H9 (cell line): Measurements from ENCODE around the gene CDC123. TPM values are rescaled to one million over a fixed set of nuclear protein-coding genes. Genes with fewer than 3 reads are reported as not detected.

Experiments used
- DNase-seq: peaks from one replicate; pipeline ENCODE4 v3.0.0-alpha.2; 2017
- H2AFZ ChIP-seq: one replicate; pipeline ENCODE4 v1.6.1; 2013; ENCODE audit warnings: mild to moderate bottlenecking, low read length, control low read depth, moderate library complexity
- H2AK5ac ChIP-seq: 2 replicates; pipeline ENCODE4 v1.6.1; 2013; ENCODE audit warnings: low read length, control low read depth, mixed read lengths; ENCODE audit not compliant: insufficient read length
- H2BK120ac ChIP-seq: one replicate; pipeline ENCODE4 v1.6.1; 2013; ENCODE audit warnings: low read depth, mild to moderate bottlenecking, low read length, control low read depth, inconsistent platforms; ENCODE audit not compliant: poor library complexity, severe bottlenecking
- H2BK12ac ChIP-seq: 2 replicates; pipeline ENCODE4 v1.6.1; 2013; ENCODE audit warnings: low read length, control low read depth, mixed read lengths, low read depth; ENCODE audit not compliant: insufficient read length
- H2BK15ac ChIP-seq: 2 replicates; pipeline ENCODE4 v1.6.1; 2013; ENCODE audit warnings: low read depth, low read length, control low read depth
- H2BK20ac ChIP-seq: one replicate; pipeline ENCODE4 v1.6.1; 2013; ENCODE audit warnings: low read depth, mild to moderate bottlenecking, low read length, control low read depth, inconsistent platforms; ENCODE audit not compliant: poor library complexity, severe bottlenecking
- H2BK5ac ChIP-seq: 2 replicates; pipeline ENCODE4 v1.6.1; 2013; ENCODE audit warnings: low read length, control low read depth, mixed read lengths; ENCODE audit not compliant: insufficient read length
- H3K14ac ChIP-seq: 2 replicates; pipeline ENCODE4 v1.6.1; 2013; ENCODE audit warnings: low read length, control low read depth; ENCODE audit not compliant: insufficient read depth
- H3K18ac ChIP-seq: 2 replicates; pipeline ENCODE4 v1.6.1; 2013; ENCODE audit warnings: low read depth, mild to moderate bottlenecking, mixed read lengths, low read length, control low read depth; ENCODE audit not compliant: insufficient read length
- H3K23ac ChIP-seq: 2 replicates; pipeline ENCODE4 v1.6.1; 2013; ENCODE audit warnings: low read length, control low read depth, mixed read lengths, low read depth; ENCODE audit not compliant: insufficient read length
- H3K23me2 ChIP-seq: 2 replicates; pipeline ENCODE4 v1.6.1; 2013; ENCODE audit warnings: low read depth, mild to moderate bottlenecking, mixed read lengths, low read length, control low read depth; ENCODE audit not compliant: insufficient read length, poor library complexity, severe bottlenecking
- H3K27ac ChIP-seq: 2 replicates; pipeline ENCODE4 v1.5.1; 2013; ENCODE audit warnings: low read length, control low read depth, mixed read lengths, low read depth; ENCODE audit not compliant: insufficient read length
- H3K27me3 ChIP-seq: 2 replicates; pipeline ENCODE4 v1.6.1; 2013; ENCODE audit warnings: low read length, control low read depth, inconsistent platforms; ENCODE audit not compliant: insufficient read depth
- H3K4ac ChIP-seq: 2 replicates; pipeline ENCODE4 v1.6.1; 2013; ENCODE audit warnings: low read depth, mild to moderate bottlenecking, control low read depth, inconsistent platforms, low read length, moderate library complexity
- H3K4me1 ChIP-seq: 2 replicates; pipeline ENCODE4 v1.6.1; 2013; ENCODE audit warnings: low read length, control low read depth, inconsistent platforms; ENCODE audit not compliant: insufficient read depth
- H3K4me2 ChIP-seq: 2 replicates; pipeline ENCODE4 v1.6.1; 2013; ENCODE audit warnings: low read length, control low read depth, mixed read lengths; ENCODE audit not compliant: insufficient read length, insufficient read depth
- H3K56ac ChIP-seq: 2 replicates; pipeline ENCODE4 v1.6.1; 2013; ENCODE audit warnings: low read depth, mild to moderate bottlenecking, mixed read lengths, low read length, control low read depth; ENCODE audit not compliant: insufficient read length
- H3K79me1 ChIP-seq: 2 replicates; pipeline ENCODE4 v1.6.1; 2013; ENCODE audit warnings: low read depth, mild to moderate bottlenecking, moderate library complexity, low read length, control low read depth, inconsistent platforms; ENCODE audit not compliant: insufficient read depth, poor library complexity, severe bottlenecking
- H3K79me2 ChIP-seq: 2 replicates; pipeline ENCODE4 v1.6.1; 2013; ENCODE audit warnings: low read length, control low read depth, inconsistent platforms; ENCODE audit not compliant: insufficient read depth
- H3K9ac ChIP-seq: 2 replicates; pipeline ENCODE4 v1.6.1; 2013; ENCODE audit warnings: low read length, control low read depth, mixed read lengths; ENCODE audit not compliant: insufficient read length; ENCODE audit errors: extremely low read depth
- H3K9me3 ChIP-seq: one replicate; pipeline ENCODE4 v1.6.1; 2013; ENCODE audit warnings: low read depth, low read length, inconsistent platforms; ENCODE audit not compliant: control insufficient read depth
- H3T11ph ChIP-seq: one replicate; pipeline ENCODE4 v1.6.1; 2013; ENCODE audit warnings: mild to moderate bottlenecking, low read length, control low read depth, inconsistent platforms
- H4K20me1 ChIP-seq: one replicate; pipeline ENCODE4 v1.6.1; 2013; ENCODE audit not compliant: control insufficient read depth, insufficient read length, insufficient read depth
- H4K5ac ChIP-seq: 2 replicates; pipeline ENCODE4 v1.6.1; 2013; ENCODE audit warnings: low read depth, mild to moderate bottlenecking, mixed read lengths, low read length, control low read depth; ENCODE audit not compliant: insufficient read length
- H4K8ac ChIP-seq: replicated peaks from 2 replicates; pipeline ENCODE4 v1.6.1; 2013; ENCODE audit warnings: low read length, control low read depth, mixed read lengths, low read depth; ENCODE audit not compliant: insufficient read length
- H4K91ac ChIP-seq: 2 replicates; pipeline ENCODE4 v1.6.1; 2013; ENCODE audit warnings: low read depth, mild to moderate bottlenecking, moderate library complexity, mixed read lengths, low read length, control low read depth; ENCODE audit not compliant: insufficient read length
- H3K27ac Mint-ChIP-seq, 3 experiments: 2 replicates in 2 of 3; 3 replicates in 1 of 3; pipeline ENCODE4 v1.8.0; 2020 to 2021; ENCODE audit warnings: mixed read lengths in 3 of 3, mild to moderate bottlenecking in 1 of 3, moderate library complexity in 1 of 3
- H3K27me3 Mint-ChIP-seq: 2 replicates; pipeline ENCODE4 v1.8.0; 2021; ENCODE audit warnings: low read depth, mild to moderate bottlenecking, moderate library complexity, mixed read lengths
- H3K36me3 Mint-ChIP-seq, 3 experiments: 2 replicates in 2 of 3; 3 replicates in 1 of 3; pipeline ENCODE4 v1.8.0; 2020 to 2021; ENCODE audit warnings: low read depth in 3 of 3, mixed read lengths in 3 of 3; ENCODE audit not compliant: insufficient read depth in 1 of 3
- H3K4me1 Mint-ChIP-seq, 2 experiments: 2 replicates each; pipeline ENCODE4 v1.8.0; 2020; ENCODE audit warnings: mixed read lengths in 2 of 2
- H3K4me3 Mint-ChIP-seq, 2 experiments: 2 replicates in 1 of 2; 3 replicates in 1 of 2; pipeline ENCODE4 v1.8.0; 2020 to 2021; ENCODE audit warnings: mild to moderate bottlenecking in 2 of 2, mixed read lengths in 2 of 2, moderate library complexity in 1 of 2
- H3K9me3 Mint-ChIP-seq, 2 experiments: 2 replicates in 1 of 2; 3 replicates in 1 of 2; pipeline ENCODE4 v1.8.0; 2020; ENCODE audit warnings: mild to moderate bottlenecking in 2 of 2, mixed read lengths in 2 of 2, moderate library complexity in 1 of 2
- WGBS: extraction: QIAGEN DNeasy Blood & Tissue Kit; methylation state at CpG from one replicate; pipeline ENCODE4 v1.1.7; 2013; ENCODE audit warnings: missing lambda C conversion rate, low lambda C conversion rate, mixed read lengths; ENCODE audit not compliant: insufficient read length; ENCODE audit errors: extremely low coverage; 5-methylcytosine and 5-hydroxymethylcytosine counted together
- total RNA-seq: library from RNA; stranded (reverse); gene quantifications from 2 replicates; pipeline ENCODE4 v1.2.1, GENCODE V29; 2021
- TF ChIP-seq, protein P1 (sequence below): fragments of 200-600 bp; sonication (generic); conservative IDR thresholded peaks from 3 replicates; pipeline ENCODE4 v1.8.0; 2021; ENCODE audit warnings: antibody characterized with exemption, mild to moderate bottlenecking

CDC123 gene
- total RNA-seq, 1 experiment from 2014 or later: 159 TPM

DNA sequence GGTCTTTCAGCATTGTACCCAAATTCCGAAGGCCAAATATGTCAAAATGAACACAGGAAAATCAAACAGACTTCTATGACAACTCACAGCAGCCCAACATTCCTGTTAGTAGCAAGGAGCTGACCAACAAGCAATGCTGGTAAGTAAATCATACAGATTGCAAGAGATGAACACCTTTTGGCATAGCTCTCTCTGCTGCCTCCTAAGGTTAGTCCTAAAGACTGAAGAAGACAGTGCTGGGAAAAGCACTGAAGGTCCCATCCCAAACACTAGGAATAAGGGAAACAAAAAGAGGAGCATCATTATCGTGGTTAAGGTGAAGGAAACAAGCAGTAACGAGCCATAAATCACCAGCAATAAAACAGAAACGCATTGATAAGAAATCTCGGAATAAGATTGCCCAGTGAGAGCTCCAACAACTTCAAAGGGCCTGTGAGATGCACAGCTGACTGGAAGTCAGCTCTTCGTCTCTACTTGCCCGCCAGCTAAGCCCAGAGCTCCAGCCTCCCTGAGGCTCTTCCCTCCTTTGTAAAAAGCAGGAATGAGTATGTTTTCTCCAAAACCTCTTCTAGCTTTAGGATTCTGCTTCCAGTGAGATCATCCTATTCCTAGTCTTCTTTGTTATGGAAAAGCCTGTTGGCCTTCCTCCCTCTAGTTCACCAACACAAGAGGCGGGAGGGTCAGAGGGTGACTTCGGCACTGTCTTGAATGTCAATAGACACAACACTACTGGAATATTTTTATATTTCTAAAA, 15.6 kb upstream of the CDC123 start:
- H3K27me3 Mint-ChIP-seq: no peaks in the 10 kb centered on the region; the same call in 1 of the 2 replicates
- WGBS: no CpG with 5 or more reads among the region's 9 CpGs

More for the DNA sequence above, 15.6 kb upstream of the CDC123 start:
- no peaks in the 10 kb centered on the region for H3K9me3 ChIP-seq
- Mint-ChIP-seq H3K4me1 (peaks cover 23 to 27% of the 10 kb centered on the region in 2 experiments), H3K27ac (peak overlapping the region; percentile 28 to 95 (median 57); a peak in 6 of 7 replicates), H3K9me3 (no peaks in the 10 kb centered on the region), H3K36me3 (peaks cover 12 to 62% (median 34%) of the 10 kb centered on the region in 3 experiments), H3K4me3 (no peak overlapping the region; a peak in 1 of 5 replicates)
- TF ChIP-seq, protein P1, sequence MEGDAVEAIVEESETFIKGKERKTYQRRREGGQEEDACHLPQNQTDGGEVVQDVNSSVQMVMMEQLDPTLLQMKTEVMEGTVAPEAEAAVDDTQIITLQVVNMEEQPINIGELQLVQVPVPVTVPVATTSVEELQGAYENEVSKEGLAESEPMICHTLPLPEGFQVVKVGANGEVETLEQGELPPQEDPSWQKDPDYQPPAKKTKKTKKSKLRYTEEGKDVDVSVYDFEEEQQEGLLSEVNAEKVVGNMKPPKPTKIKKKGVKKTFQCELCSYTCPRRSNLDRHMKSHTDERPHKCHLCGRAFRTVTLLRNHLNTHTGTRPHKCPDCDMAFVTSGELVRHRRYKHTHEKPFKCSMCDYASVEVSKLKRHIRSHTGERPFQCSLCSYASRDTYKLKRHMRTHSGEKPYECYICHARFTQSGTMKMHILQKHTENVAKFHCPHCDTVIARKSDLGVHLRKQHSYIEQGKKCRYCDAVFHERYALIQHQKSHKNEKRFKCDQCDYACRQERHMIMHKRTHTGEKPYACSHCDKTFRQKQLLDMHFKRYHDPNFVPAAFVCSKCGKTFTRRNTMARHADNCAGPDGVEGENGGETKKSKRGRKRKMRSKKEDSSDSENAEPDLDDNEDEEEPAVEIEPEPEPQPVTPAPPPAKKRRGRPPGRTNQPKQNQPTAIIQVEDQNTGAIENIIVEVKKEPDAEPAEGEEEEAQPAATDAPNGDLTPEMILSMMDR: peak; percentile 36; the same call in 2 of the 3 replicates
- H2BK5ac ChIP-seq: no peak overlapping the region
- H3K23me2 ChIP-seq: no peaks in the 10 kb centered on the region
- H3K27ac ChIP-seq: peak overlapping the region; percentile 14
- no peak overlapping the region for H3K18ac ChIP-seq
- no peaks in the 10 kb centered on the region for H3K79me2 ChIP-seq
- no peak overlapping the region for H2AK5ac ChIP-seq
- no peak overlapping the region for H2BK120ac ChIP-seq
- H4K20me1 ChIP-seq: no peaks in the 10 kb centered on the region
- H4K8ac ChIP-seq: no peak overlapping the region
- H3K9ac ChIP-seq: no peak overlapping the region
- no peak overlapping the region for H3T11ph ChIP-seq
- no peak overlapping the region for H3K4me2 ChIP-seq
- H3K23ac ChIP-seq: no peak overlapping the region
- H3K4ac ChIP-seq: no peak overlapping the region
- H4K91ac ChIP-seq: no peak overlapping the region
- H3K4me1 ChIP-seq: peaks cover 9% of the 10 kb centered on the region; the same call in 1 of the 2 replicates
- no peak overlapping the region for H4K5ac ChIP-seq
- H3K56ac ChIP-seq: no peak overlapping the region
- H3K14ac ChIP-seq: no peak overlapping the region
- H2AFZ ChIP-seq: no peak overlapping the region
- no peaks in the 10 kb centered on the region for H3K79me1 ChIP-seq
- no peak overlapping the region for H2BK20ac ChIP-seq
- H3K27me3 ChIP-seq: no peaks in the 10 kb centered on the region
- no peak overlapping the region for H2BK12ac ChIP-seq
- DNase-seq: peak; percentile 45
- no peak overlapping the region for H2BK15ac ChIP-seq
